Psoas muscle (tissue), 8 donors: ENCODE measurements around the gene OR2T8. TPM values are rescaled to one million over a fixed set of nuclear protein-coding genes. Genes with fewer than 3 reads are reported as not detected.

ENCODE experiments used
- ATAC-seq, 4 donors: fragments of 200-7000 bp; cut with Tn5 transposase; one replicate each; pipeline ENCODE4 v1.9.1; 2020; ENCODE audit warnings: moderate library complexity in 3 of 4, mild to moderate bottlenecking in 2 of 4
- DNase-seq, 2 donors: peaks; one replicate each; pipeline ENCODE4 v3.0.0-alpha.2; 2020
- H3K27ac ChIP-seq: fragments of 200-600 bp; one replicate; pipeline ENCODE4 v1.8.0; 2022
- H3K27me3 ChIP-seq, 3 donors: fragments of 200-600 bp in 1 of 3; one replicate each; pipeline versions ENCODE4 v1.6.1 to v1.8.0; 2013 to 2022; ENCODE audit warnings: low read length in 2 of 3, mild to moderate bottlenecking in 2 of 3, moderate library complexity in 1 of 3; ENCODE audit not compliant: insufficient read depth in 3 of 3
- H3K36me3 ChIP-seq, 2 donors: fragments of 200-600 bp in 1 of 2; one replicate each; pipeline versions ENCODE4 v1.6.1 to v1.8.0; 2013 to 2022; ENCODE audit warnings: low read depth in 1 of 2, mild to moderate bottlenecking in 1 of 2, moderate library complexity in 1 of 2; ENCODE audit not compliant: insufficient read depth in 1 of 2
- H3K4me1 ChIP-seq: fragments of 200-600 bp; one replicate; pipeline ENCODE4 v1.8.0; 2022
- H3K4me3 ChIP-seq: fragments of 200-600 bp; one replicate; pipeline ENCODE4 v1.8.0; 2022; ENCODE audit warnings: mild to moderate bottlenecking
- H3K9me3 ChIP-seq: fragments of 200-600 bp; one replicate; pipeline ENCODE4 v1.8.0; 2022
- CTCF ChIP-seq: fragments of 200-600 bp; IDR thresholded peaks from one replicate; pipeline ENCODE4 v1.8.0; 2022; ENCODE audit warnings: antibody characterized with exemption
- WGBS, 3 donors: extraction: QIAGEN DNeasy Blood & Tissue Kit; methylation state at CpG; one replicate each; pipeline versions ENCODE4 v1.1.6 to v1.1.7; 2013; 5-methylcytosine and 5-hydroxymethylcytosine counted together
- intact Hi-C, 2 donors: fragments of 100-400 bp; cut with DNase I; formaldehyde crosslinking; loops; one replicate each; pipeline versions ENCODE4 v1.11.0 to v1.14.2; 2022
- polyA plus RNA-seq, 3 donors: library from polyadenylated mRNA; stranded (reverse); fragments of 200-250 nt; gene quantifications; one replicate each; pipeline ENCODE4 v1.2.3, GENCODE V29; 2013
- total RNA-seq, 4 donors: library from RNA; stranded (reverse); fragmentation: NEBNext Ultra II Directional in 2 of 4; extraction: Animal tissue kit (Norgen Biotek cat#: 25700) in 2 of 4; gene quantifications; one replicate each; pipeline versions ENCODE4 v1.2.1 to v1.2.4, GENCODE V29; 2021 to 2023
- donor health status: healthy with polysubstance abuse.
- donor health status: DM: no; HTN: no; CAD: no; lungs with moderate emphysema.
- donor health status: Bipolar disorder and iron deficiency.
- donor health status: healthy.
- donor health status: DM: yes; HTN: yes; CAD: no.
- donor health status: DM: no; HTN: no; CAD: no.
- donor health status: DM: no; HTN: no; CAD: no.
- donor health status: DM: yes; HTN: yes; CAD: no.

OR2T8 gene
- total and polyA plus RNA-seq, 7 donors, result not detected

DNA sequence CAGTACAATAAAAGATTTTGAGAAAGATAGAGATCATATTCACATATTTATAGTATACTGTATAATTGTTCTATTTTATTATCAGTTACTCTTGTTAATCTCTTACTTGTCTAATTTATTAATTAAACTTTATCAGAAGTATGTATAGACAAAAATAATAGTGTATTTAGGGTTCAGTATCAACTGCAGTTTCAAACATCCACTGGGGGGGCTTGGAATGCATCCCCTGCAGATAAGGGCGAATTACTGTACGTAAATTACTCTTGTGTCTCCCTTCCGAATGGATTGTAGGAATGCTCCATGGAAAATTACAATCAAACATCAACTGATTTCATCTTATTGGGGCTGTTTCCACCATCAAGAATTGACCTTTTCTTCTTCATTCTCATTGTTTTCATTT lies 28.5 kb downstream of the OR2T8 start, which contains the start of gene OR2L8:
Gene OR2L8, plus strand, starts transcription at position 301 of the 400 bp plus-strand sequence. Its CDS starts 0 bp downstream, at position 301.
- no peak for ATAC-seq
- Histone ChIP-seq H3K9me3 (peaks cover 5% of the 10 kb centered on the region), H3K27me3 (no peaks in the 10 kb centered on the region), H3K27ac (no peak within 1 kb of the TSS), H3K4me1 (no peaks in the 10 kb centered on the region), H3K36me3 (no peaks in the 10 kb centered on the region), H3K4me3 (no peak within 1 kb of the TSS)
- intact Hi-C loops, result no loop called here
- no peak for DNase-seq
- WGBS, 3 donors, result 77 to 91% (median 83%) methylated on average over 3 of the region's 3 CpGs
- no peak for TF ChIP-seq CTCF

- ATAC-seq, result no peak
- Histone ChIP-seq H3K27me3 (no peaks in the 10 kb centered on the region), H3K27ac (no peak overlapping the region), H3K4me3 (no peak overlapping the region), H3K4me1 (no peaks in the 10 kb centered on the region), H3K9me3 (no peaks in the 10 kb centered on the region), H3K36me3 (no peaks in the 10 kb centered on the region)
- intact Hi-C loops, result no loop called here
- DNase-seq, result no peak
- 93 to 96% (median 93%) methylated on average over 1 of the region's 1 CpG for WGBS, 3 donors
- TF ChIP-seq CTCF, result no peak
Measured at GRCh38 chr1:247953408-247953807, 33.4 kb downstream of the OR2T8 start.

GRCh38 chr1:247961791-247962190 lies 41.7 kb downstream of the OR2T8 start:
- Histone ChIP-seq H3K36me3 (no peaks in the 10 kb centered on the region), H3K4me3 (no peak overlapping the region), H3K4me1 (no peaks in the 10 kb centered on the region), H3K9me3 (no peaks in the 10 kb centered on the region), H3K27me3 (no peaks in the 10 kb centered on the region), H3K27ac (no peak overlapping the region)
- intact Hi-C loops, result no loop called here
- ATAC-seq (no peak), DNase-seq (no peak)
- no peak for TF ChIP-seq CTCF
- WGBS, 3 donors, result 16 to 37% (median 18%) methylated on average over 3 of the region's 3 CpGs

GRCh38 chr1:247962911-247963588 lies 43.0 kb downstream of the OR2T8 start:
- WGBS, 3 donors, result 70 to 77% (median 77%) methylated on average over 4 of the region's 4 CpGs
- intact Hi-C loops, result no loop called here
- H3K4me1 ChIP-seq, result no peaks in the 10 kb centered on the region
- H3K4me3 ChIP-seq, result no peak overlapping the region
- TF ChIP-seq CTCF, result no peak
- no peak overlapping the region for H3K27ac ChIP-seq
- ATAC-seq (no peak), DNase-seq (no peak)
- no peaks in the 10 kb centered on the region for H3K9me3 ChIP-seq
- H3K36me3 ChIP-seq, result no peaks in the 10 kb centered on the region
- no peaks in the 10 kb centered on the region for H3K27me3 ChIP-seq

DNA sequence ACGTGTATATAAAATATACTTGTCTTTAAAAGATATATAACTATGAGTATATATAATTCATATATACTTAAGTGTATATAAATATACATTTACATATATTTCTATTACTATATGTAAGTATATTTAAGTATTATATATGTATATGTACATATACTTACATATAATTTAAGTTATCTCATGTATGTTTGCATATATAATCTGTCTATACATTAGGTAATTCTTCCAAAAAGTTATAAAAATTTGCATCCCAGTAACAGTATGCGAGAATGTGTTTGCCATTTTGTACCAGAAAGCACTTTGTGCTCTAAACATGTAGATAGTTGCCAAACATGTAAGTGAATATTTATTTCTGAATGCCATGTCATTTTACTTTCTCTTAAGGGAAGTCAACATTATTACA lies 44.9 kb downstream of the OR2T8 start, which contains the start of gene OR2AK2:
Gene OR2AK2, plus strand, starts transcription at position 301 of the 400 bp plus-strand sequence. CDS start 144 bp downstream, outside the sequence.
- no peak for TF ChIP-seq CTCF
- H3K4me3 ChIP-seq, result no peak within 1 kb of the TSS
- no peak within 1 kb of the TSS for H3K27ac ChIP-seq
- intact Hi-C loops, result no loop called here
- H3K36me3 ChIP-seq, result no peaks in the 10 kb centered on the region
- no peaks in the 10 kb centered on the region for H3K4me1 ChIP-seq
- WGBS, 3 donors, result 83 to 85% (median 85%) methylated on average over 2 of the region's 2 CpGs
- ATAC-seq (no peak), DNase-seq (no peak)
- no peaks in the 10 kb centered on the region for H3K9me3 ChIP-seq
- H3K27me3 ChIP-seq, result no peaks in the 10 kb centered on the region
